NB4 (cell line): Measurements from ENCODE around the gene KRTAP12-2.

ENCODE experiments used
- MYC ChIP-seq: IDR thresholded peaks from 2 replicates; pipeline ENCODE4 v1.6.1; 2011; ENCODE audit warnings: low read depth, low read length
- POLR2A ChIP-seq: IDR thresholded peaks from 2 replicates; pipeline ENCODE4 v1.6.1; 2011; ENCODE audit warnings: mild to moderate bottlenecking; ENCODE audit not compliant: insufficient read length; ENCODE audit errors: extremely low read depth
- TF ChIP-seq, protein P1 (sequence below): IDR thresholded peaks from one replicate; pipeline ENCODE4 v1.5.1; 2012; ENCODE audit warnings: low read depth, low read length
- TF ChIP-seq, protein P2 (sequence below): IDR thresholded peaks from 2 replicates; pipeline ENCODE4 v1.6.1; 2011; ENCODE audit warnings: low read depth, low read length

DNA sequence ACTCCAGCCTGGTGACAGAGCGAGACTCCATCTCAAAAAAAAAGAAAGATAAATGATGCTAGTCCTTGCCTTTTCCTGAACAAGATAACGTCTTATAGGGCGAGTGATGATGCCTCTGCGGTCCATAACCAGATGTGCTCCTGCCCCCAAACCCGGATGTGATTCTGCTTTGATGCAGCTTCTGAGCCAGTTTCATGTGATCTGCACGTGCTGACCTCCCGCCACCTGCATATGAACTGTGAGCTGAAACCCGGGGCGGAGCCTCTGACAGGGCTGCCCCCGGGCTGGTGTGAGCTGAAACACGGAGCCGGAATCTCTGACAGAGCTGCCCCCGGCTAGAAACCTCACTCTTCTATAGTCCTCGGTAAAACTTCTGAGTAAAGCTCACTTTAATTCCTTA, 13.6 kb downstream of the KRTAP12-2 start:
- TF ChIP-seq, protein P1, sequence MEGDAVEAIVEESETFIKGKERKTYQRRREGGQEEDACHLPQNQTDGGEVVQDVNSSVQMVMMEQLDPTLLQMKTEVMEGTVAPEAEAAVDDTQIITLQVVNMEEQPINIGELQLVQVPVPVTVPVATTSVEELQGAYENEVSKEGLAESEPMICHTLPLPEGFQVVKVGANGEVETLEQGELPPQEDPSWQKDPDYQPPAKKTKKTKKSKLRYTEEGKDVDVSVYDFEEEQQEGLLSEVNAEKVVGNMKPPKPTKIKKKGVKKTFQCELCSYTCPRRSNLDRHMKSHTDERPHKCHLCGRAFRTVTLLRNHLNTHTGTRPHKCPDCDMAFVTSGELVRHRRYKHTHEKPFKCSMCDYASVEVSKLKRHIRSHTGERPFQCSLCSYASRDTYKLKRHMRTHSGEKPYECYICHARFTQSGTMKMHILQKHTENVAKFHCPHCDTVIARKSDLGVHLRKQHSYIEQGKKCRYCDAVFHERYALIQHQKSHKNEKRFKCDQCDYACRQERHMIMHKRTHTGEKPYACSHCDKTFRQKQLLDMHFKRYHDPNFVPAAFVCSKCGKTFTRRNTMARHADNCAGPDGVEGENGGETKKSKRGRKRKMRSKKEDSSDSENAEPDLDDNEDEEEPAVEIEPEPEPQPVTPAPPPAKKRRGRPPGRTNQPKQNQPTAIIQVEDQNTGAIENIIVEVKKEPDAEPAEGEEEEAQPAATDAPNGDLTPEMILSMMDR = no peak
- TF ChIP-seq POLR2A (no peak), MYC (no peak)
- TF ChIP-seq, protein P2, sequence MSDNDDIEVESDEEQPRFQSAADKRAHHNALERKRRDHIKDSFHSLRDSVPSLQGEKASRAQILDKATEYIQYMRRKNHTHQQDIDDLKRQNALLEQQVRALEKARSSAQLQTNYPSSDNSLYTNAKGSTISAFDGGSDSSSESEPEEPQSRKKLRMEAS = no peak
